Stimulated activated CD4-positive, alpha-beta T cell treated with anti-CD3 and anti-CD28 coated beads, Interleukin-4, amount 100 ng/mL, for 4 hours (primary cell): ENCODE data around the gene INTS7.
"Not testable (repeated sequence)": the region's sequence is repeated elsewhere in the genome, so short reads cannot be mapped to it uniquely, and the experiment has no call there.

ENCODE experiments used
- DNase-seq, 2 experiments: peaks; one replicate each; pipeline ENCODE4 v3.0.0-alpha.2; 2020

Gene INTS7

DNA sequence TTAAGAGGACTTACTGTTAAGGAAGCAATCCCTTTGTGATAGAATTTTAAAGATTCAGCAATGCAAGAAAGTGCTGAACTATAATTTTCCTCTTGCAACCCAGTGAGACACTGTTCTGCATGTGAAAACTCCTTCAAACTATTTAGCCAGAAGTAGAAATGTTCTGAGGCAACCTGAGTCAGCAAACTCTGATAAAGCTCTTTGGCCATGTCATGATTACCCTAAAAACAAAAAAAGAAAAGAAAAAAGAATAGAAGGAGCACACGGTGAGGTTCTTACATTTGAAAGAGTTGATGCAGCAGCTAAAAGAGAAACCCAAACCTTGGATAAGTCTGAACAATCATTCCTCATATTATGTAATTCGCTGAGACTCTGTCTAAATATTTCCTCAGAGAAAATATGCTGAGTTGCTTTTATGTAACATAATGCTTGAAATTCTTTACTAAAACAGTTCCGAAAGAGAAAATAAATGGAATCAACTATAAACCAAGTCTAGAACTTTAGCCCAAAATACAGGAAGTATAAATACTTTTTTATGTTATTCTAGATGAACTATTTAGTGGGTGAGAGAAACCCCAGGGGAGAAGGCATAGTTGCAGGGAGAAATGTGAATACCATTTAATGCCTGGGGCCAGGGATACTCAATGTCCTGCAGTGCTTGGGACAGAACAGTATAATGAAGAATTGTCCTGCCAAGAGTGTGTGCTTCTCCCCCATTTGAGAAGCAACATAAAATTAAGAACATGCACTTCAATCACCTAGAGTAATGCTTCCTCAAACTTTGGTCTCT, 60.0 kb downstream of the INTS7 start:
- no peak for DNase-seq

DNA sequence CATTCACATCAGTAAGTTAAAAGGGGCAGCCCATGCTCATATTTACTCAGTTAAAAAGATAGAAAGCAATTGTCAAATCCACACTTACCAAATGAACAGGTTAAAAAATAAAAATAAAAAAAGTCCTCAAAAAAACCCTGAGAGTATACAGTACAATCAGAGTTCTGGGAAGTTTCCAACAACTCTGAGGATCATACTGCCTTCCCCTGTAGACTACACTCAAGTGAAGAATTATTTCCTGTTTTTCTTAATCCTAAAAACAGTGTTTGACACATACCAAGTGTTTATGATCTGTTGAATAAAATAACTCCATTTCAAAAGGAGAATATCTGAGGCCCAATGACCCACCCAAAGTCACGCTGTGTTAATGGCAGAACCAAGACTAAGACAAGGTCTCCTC, 61.8 kb downstream of the INTS7 start:
- no peak for DNase-seq

DNA sequence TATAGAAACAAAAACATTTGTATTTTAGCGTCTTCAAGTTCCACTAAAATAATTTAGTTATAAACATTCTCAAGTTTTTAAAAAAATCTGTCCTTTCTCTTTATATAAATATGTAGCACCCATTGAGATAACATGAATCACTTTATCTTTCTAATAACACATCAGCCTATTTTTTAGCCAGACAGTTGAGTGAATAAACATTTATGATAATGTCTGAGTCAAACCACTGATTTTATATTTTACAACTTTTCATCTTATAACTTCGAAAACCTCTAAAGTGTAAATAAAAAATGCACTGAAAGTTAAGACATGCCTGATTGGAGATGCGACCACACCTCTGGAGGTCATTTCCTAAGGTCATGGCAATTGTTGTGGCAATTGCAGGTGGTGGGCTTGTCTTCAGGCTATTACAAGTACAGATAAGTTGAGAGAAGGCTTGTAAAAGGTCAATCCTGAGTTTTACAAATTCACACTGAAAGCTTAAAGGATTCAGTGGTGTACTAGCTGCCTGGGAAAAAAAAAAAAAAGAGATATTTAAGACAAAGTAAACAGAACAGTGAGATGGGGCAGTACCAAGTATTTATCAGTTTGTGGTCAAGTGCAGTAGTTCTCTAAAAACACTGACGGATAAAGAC, 67.0 kb downstream of the INTS7 start:
- no peak for DNase-seq

DNA sequence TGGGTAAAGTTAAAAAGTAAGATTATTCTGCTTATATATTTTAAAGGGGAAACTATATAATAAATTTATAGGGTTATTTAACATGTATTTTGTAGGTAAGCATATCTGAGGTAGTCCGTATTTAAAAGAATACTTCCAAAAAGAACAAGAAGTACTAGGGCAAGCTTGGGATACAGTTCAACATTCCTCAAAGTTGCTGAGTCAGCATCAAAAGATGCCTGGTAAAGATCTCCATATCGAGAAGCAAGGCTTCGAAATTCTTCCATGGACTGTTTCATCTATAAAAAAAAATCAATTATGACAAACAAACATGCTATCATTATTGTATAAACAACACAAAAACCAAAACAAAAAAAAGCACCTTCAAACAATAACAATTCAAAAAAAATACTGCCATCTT, 67.7 kb downstream of the INTS7 start:
- DNase-seq, result no peak

DNA sequence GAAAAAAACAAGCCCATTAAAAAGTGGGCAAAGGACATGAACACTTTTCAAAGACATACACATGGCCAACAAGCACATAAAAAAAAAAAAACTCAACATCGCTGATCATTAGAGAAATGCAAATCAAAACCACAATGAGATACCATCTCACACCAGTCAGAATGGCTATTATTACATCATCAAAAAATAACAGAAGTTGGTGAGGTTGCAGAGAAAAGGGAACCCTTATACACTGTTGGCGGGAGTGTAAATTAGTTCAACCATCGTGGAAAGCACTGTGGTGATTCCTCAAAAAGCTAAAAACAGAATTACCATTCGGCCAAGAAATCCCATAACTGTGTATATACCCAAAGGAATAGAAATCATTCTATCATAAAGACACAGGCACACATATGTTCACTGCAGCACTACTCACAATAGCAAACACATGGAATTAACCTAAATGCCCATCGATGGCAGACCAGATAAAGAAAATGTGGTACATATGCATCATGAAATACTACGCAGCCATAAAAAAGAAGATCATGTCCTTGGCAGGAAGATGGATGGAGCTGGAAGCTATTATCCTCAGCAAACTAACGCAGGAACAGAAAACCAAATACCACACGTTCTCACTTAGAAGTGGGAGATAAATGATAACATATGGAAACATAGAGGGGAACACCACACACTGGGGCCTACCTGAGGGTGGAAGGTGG, 70.1 kb downstream of the INTS7 start:
- no peak for DNase-seq

DNA sequence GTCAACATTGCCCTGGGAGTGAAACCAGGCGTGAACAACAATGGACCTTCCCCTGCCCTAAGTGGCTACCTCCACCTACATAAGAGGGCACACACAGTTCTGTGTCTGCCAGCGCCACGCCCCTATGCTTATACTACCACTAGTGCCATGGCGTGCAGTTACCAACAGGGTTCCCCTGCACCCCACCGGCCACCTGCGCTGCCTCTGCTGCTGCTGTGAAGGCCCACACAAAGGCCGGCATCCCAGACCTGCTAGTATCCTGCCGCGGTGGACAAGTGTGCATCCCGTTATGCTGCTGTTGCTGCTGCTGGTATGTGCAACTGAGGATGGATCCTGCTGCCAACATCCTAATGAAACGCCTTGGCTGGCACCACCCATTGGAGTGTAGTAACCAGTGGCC, 75.7 kb downstream of the INTS7 start:
- DNase-seq, result no peak

DNA sequence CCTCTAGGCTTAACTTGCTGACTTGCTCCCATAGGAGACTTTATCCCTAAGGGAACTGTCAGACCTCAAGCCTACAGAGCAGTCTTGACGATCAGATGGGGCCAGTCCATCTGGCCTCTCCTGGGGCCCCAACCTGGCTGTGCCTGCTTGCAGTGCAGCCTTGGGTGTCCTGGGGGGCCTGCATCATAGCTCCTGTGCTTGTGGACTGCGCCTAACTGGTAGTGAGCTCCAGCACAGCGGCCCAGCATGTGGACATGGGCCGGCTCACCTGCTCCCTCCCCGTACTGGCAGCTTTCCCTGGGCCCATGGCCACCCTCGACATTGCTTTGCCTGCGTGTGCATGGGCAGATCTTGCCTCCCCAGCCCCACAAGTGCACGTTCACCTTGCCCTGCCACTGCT, 76.1 kb downstream of the INTS7 start:
- DNase-seq, result no peak

DNA sequence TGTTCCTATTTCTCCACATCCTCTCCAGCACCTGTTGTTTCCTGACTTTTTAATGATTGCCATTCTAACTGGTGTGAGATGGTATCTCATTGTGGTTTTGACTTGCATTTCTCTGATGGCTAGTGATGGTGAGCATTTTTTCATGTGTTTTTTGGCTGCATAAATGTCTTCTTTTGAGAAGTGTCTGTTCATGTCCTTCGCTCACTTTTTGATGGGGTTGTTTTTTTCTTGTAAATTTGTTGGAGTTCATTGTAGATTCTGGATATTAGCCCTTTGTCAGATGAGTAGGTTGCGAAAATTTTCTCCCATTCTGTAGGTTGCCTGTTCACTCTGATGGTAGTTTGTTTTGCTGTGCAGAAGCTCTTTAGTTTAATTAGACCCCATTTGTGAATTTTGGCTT, 81.3 kb downstream of the INTS7 start:
- DNase-seq, result not testable (repeated sequence)

DNA sequence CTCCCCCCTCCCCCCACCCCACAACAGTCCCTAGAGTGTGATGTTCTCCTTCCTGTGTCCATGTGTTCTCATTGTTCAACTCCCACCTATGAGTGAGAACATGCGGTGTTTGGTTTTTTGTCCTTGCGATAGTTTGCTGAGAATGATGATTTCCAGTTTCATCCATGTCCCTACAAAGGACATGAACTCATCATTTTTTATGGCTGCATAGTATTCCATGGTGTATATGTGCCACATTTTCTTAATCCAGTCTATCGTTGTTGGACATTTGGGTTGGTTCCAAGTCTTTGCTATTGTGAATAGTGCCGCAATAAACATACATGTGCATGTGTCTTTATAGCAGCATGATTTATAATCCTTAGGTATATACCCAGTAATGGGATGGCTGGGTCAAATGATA, 81.8 kb downstream of the INTS7 start:
- not testable (repeated sequence) for DNase-seq

DNA sequence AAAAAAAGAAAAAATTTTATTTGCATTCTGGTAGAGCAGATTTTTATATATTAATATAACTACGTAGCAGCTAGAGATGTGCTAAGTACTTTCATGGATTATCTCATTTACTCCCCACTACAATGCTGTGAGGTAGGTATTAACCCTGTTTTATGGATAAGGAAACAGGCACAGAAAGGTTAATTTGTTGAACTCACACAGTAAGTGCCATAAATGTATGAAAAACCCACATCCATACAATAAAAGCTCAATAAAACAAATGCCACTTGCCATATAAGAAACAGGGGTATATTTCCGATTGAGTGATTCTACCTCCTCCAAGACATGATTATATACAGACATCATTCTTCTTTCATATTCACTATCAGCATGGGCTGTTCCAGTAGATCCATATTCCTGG, 83.1 kb downstream of the INTS7 start:
- no peak for DNase-seq

DNA sequence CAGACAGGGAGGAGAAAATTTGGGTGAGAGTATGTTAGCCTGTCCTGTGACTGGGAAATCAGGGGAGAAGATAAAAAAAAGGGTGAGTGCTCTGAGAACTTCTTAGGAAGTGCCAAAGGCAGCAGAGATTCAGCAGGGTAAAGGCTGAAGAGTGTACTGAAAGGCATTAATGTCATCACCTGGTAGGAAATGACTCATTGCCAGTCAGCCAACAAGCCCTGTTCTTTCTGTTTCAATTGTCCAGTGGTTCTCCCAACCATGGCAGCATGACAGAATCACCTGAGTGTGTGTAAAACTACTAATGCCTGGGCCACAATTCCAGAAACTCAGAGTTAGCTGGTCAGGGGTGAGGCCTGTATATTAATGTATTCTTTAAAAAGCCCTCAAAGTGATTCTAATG, 83.5 kb downstream of the INTS7 start:
- no peak for DNase-seq

DNA sequence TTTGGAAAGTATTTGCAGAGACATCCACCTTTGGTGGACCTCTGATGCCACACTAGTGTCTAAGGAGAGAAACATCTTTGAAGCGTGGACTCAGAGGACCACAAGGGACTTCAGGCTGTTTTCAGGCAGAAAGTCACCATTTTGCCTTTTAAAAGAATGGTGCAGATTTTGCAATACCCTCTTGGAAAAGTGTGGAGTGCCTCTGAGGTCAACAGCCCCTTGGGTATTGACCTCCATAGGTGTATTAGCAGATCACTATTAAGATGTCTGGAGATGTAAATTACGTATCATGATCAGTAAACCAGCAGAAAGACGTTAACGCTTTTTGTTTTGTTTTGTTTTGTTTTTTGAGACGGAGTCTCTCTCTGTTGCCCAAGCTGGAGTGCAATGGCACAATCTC, 87.0 kb downstream of the INTS7 start:
- no peak for DNase-seq

DNA sequence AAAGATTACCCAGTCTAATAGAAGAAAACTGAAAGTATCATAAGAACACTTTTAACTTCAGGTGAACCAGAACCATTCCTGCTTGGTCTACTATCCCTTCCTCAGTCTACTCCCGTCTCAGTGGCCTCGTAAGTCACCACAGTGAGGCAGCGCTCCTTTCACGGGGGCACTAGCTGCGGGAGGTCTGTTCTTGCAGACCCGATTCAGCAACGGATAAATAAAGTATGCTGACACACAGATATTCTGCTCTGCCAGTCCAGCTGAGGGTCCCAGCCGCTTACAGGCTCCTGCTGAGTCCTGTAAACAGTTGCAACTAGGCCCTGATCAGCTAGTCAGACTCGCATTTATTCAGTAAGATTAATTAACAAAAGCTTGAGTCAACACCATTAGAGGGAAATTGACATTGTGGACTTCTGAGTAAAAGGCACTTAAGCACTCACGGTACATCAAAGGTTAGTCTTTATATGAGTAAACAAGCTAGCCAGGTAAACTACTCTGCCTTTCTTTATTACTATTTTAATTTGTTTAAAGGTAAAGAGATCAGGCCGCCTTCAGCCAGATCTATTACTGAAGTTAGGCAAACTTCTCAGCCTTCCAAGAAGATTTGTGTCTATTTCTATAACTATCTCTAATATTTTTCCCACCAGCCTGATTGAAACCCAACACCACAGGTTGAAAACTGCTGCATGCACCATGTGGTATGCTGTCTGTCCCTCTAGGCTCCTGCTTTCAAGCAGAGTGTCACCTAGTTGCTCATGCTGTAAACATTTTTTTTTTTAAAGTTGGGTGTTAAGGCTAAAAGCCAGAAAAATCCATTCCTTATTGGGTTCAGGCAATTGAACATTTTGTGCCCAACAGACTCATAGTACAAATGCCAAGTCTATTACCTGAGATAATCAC, 87.7 kb downstream of the INTS7 start:
- DNase-seq, result no peak

DNA sequence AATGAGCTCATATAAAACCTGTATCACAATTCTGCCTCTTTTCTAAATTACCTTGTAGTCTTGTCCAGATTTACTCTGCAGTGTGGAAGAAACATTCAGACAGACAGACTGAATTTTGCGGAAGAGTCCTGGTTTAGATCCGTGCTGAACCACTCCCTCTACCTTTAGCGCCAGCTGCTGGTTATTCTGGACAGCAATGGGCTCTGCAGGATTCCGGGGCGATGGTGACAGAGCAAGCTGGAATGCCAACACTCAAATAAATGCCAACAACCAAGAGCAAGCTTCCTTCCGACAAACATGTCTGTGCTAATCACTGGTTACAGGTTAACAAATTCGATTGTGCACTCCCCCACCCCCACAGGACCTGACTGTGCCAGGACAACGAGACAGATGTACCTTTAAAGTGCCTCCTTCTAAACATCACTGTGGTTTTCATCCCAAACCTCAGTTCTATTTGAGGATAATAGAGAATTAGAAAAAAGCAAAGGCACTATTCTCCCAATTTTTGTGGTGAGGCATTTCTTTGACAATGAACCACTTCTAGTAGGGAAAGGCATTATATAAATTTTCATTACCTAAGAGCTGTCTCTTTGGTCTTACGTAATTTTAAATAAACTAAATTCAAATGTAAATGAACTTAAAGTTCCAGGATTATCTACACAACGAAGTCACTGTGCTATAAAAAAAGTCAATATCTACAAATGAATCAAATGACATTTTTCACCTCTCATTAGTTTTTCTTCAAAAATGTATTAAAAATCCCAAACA, 90.4 kb downstream of the INTS7 start:
- DNase-seq, result no peak

DNA sequence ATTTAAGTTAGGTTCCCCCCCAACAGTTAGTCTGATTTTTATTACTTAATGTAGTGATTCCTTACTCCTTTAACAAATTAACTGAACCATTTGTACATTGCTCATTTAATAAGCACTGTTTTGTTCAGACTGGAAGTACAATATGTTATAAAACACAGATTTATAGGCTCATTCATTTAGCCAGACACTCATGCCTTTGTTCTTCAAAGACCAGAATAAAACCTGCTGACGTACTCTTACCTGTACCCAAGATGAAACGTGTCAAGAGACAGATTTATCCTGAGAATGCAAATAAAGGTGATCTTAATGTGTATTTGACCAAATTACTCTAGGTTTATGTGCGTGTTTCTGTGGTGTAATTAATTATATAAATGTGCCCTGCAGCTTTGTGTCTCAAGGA, 92.8 kb downstream of the INTS7 start:
- DNase-seq, result no peak

DNA sequence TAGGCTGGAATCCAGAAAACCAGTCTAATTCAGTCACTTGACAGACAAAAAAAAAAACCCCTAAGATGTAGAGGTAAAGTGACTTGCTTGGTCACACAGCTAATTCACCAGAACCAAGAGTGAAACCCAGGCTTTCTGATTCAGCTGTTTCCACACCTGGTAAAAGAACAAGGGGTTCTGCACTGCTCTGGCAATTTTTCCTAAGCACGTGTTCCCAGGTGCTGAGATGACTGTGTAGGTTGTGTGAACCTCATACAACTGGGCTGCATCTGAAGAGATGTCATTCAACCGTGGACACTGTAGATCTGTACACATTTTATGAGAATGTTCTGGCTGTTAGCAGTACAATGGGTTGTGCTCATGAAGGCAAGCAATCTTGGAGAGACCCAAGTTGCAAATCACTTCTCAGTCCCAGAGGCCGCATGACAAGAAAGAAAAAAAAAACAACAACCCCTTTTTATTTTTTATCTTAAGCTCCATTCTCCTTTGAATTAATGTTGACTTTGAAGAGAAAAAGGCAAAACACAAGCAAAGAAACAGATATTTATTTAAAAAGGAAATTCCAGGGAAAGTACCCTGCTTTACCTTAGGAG, 95.4 kb downstream of the INTS7 start:
- DNase-seq, result peak; percentile 13 to 62

DNA sequence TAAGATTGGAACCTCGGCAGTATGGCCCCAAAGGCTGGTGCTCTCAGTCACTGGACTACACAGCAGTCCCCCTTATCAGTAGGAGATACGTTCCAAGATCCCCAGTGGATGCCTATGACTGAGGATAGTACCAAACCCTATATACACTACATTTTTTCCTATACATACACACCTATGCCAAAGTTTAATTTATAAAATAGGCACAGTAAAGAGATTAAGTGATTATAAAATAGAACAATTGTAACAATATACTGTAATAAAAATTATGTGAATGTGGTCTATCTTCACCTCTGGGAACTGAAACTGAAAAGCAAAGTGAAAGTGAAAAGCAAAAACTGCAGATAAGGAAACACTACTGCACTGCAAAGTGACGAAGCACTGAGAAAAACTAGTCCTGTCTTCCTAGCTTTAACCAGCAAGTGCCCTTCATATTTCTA, 96.8 kb downstream of the INTS7 start:
- no peak for DNase-seq

DNA sequence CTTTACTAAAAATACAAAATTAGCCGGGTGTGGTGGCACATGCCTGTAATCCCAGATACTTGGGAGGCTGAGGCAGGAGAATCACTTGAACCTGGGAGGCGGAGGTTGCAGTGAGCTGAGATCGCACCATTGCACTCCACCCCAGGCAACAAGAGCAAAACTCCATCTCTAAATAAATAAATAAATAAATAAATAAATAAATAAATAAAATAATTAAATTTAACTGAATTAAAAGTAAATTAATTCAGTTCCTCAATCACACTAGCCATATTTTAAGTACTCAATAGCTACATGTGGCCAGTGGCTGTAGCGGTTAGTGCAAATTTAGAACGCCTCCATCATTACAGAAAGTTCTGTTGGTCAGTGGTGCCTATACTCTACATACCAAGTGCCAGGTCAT, 97.9 kb downstream of the INTS7 start:
- DNase-seq, result not testable (repeated sequence)

DNA sequence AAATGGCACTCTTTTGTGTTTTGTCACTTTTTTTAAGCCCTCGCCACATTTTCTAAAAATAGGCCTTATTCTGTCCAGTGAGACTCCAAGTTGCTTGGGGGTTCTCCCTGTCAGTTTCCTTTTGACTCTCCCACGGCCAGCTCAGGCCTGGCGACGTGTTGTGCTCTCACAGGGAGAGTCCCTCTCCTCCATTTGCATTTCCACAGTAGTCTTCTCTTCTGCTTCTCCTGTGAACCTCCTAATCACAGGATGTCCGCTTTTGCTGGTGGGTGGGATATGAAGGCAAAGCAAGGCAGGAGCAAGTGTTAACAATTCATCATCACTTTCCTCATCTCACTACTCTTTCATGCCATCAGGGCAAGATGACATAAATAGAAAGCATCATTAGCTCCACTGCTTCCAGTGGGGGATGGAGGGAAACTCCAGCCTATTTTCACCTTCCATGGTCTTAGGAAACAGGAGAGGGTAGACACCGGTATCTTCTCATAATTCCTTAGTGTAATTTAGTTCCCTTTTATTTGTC, 99.8 kb downstream of the INTS7 start:
- DNase-seq, result peak in 1 of 2 experiments; percentile 12

DNA sequence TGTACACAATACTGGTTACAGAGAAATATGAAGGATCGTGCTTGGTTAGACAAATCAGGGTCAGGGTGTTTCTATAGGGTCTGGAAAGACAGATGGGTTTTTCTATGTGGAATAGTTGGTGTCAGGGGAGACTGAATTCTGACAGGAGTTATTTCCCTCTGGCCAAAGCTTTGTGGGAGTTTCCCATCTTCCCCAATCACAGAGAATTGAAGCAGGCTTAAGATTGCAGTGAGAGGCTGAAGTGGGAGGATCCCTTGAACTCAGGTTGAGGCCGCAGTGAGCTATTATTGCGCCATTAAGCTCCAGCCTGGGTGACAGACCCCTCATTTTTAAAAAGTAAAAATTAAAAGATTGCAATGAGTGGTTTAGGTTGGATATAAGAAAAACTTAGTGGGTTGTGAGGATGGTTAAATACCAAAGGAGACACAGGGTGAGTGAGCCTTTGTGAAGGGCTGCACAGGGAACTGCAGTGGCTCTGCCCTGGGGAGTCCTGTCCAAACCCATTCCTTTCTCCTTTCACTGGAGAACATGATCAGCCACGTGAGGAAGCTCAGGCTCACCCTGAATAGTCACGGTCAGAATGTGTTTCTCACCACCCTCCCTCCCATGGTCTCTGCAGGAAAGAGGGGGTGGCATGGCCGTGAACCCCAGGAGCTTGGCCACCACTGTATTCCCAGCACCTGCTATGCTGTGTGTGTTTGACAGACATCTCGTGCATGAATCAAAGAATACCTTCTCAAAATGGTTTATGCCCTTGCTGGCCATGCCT, 101.2 kb downstream of the INTS7 start:
- no peak for DNase-seq

DNA sequence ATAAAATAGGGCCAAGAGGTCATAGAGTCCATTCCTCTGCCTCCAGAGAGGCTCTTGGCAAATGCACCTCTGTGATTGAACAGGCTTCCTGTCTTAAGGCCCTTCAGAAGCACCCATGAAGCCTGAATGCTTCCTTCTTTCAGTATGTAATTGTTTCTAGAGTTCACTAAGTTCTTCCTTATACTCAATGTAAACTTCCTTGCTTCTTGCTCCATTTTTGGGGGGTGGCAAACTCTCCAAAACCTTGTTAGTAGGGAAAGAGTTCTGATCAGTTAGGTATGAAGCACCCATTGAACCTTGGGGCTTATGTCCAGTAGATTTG, 102.5 kb downstream of the INTS7 start:
- DNase-seq, result no peak
